Rectal smooth muscle tissue (tissue), 1 donor: ENCODE data around the gene CDH24.
A peak's percentile ranks its signal among the peaks of the same experiment; 100 is the strongest.

Source experiments
- H3K27ac ChIP-seq: one replicate; pipeline ENCODE4 v1.7.0; 2013; ENCODE audit warnings: low read depth, low read length, inconsistent platforms
- H3K27me3 ChIP-seq: one replicate; pipeline ENCODE4 v1.7.0; 2013; ENCODE audit warnings: low read length; ENCODE audit not compliant: control insufficient read depth, insufficient read depth
- H3K36me3 ChIP-seq: one replicate; pipeline ENCODE4 v1.7.0; 2013; ENCODE audit warnings: low read length; ENCODE audit not compliant: control insufficient read depth, insufficient read depth
- H3K4me1 ChIP-seq: one replicate; pipeline ENCODE4 v1.7.0; 2013; ENCODE audit warnings: low read length; ENCODE audit not compliant: control insufficient read depth, insufficient read depth
- H3K4me3 ChIP-seq: one replicate; pipeline ENCODE4 v1.7.0; 2013; ENCODE audit warnings: low read length
- H3K9ac ChIP-seq: one replicate; pipeline ENCODE4 v1.7.0; 2013; ENCODE audit warnings: low read length

Gene CDH24

GRCh38 chr14:23067847-23068788 is 10.8 kb upstream of the CDH24 start:
- Histone ChIP-seq H3K27ac (no peak overlapping the region), H3K27me3 (no peaks in the 10 kb centered on the region), H3K36me3 (peaks cover 46% of the 10 kb centered on the region), H3K4me1 (peaks cover 16% of the 10 kb centered on the region), H3K9ac (no peak overlapping the region), H3K4me3 (no peak overlapping the region)

GRCh38 chr14:23066855-23067744 is 9.8 kb upstream of the CDH24 start:
- peaks cover 53% of the 10 kb centered on the region for H3K36me3 ChIP-seq

GRCh38 chr14:23066368-23066767 is 9.0 kb upstream of the CDH24 start:
- Histone ChIP-seq H3K27me3 (no peaks in the 10 kb centered on the region), H3K4me3 (no peak overlapping the region), H3K27ac (no peak overlapping the region), H3K36me3 (peaks cover 56% of the 10 kb centered on the region), H3K9ac (no peak overlapping the region), H3K4me1 (peaks cover 11% of the 10 kb centered on the region)

More at GRCh38 chr14:23066855-23067744, 9.8 kb upstream of the CDH24 start:
- H3K9ac ChIP-seq, result no peak overlapping the region
- H3K4me1 ChIP-seq, result peaks cover 14% of the 10 kb centered on the region
- H3K27me3 ChIP-seq, result no peaks in the 10 kb centered on the region
- no peak overlapping the region for H3K27ac ChIP-seq
- no peak overlapping the region for H3K4me3 ChIP-seq

- H3K4me3 ChIP-seq, result no peak overlapping the region
- no peaks in the 10 kb centered on the region for H3K27me3 ChIP-seq
- H3K27ac ChIP-seq, result no peak overlapping the region
- peaks cover 72% of the 10 kb centered on the region for H3K36me3 ChIP-seq
- H3K4me1 ChIP-seq, result peaks cover 6% of the 10 kb centered on the region
- no peak overlapping the region for H3K9ac ChIP-seq
These were observed 6.3 kb upstream of the CDH24 start for GRCh38 chr14:23063601-23064000.

- H3K27me3 ChIP-seq, result no peaks in the 10 kb centered on the region
- H3K36me3 ChIP-seq, result peaks cover 57% of the 10 kb centered on the region
- peaks cover 6% of the 10 kb centered on the region for H3K4me1 ChIP-seq
- no peak overlapping the region for H3K27ac ChIP-seq
- no peak overlapping the region for H3K4me3 ChIP-seq
- no peak overlapping the region for H3K9ac ChIP-seq
These were observed 4.7 kb upstream of the CDH24 start for GRCh38 chr14:23062002-23062401.

- H3K9ac ChIP-seq, result no peak overlapping the region
- no peaks in the 10 kb centered on the region for H3K27me3 ChIP-seq
- H3K4me1 ChIP-seq, result peaks cover 6% of the 10 kb centered on the region
- no peak overlapping the region for H3K27ac ChIP-seq
- peaks cover 47% of the 10 kb centered on the region for H3K36me3 ChIP-seq
- no peak overlapping the region for H3K4me3 ChIP-seq
These were observed 3.4 kb upstream of the CDH24 start for GRCh38 chr14:23060536-23061260.

GRCh38 chr14:23058654-23059504 is 1.6 kb upstream of the CDH24 start:
- Histone ChIP-seq H3K27me3 (no peaks in the 10 kb centered on the region), H3K9ac (no peak overlapping the region), H3K4me1 (peaks cover 6% of the 10 kb centered on the region), H3K4me3 (no peak overlapping the region), H3K36me3 (peaks cover 38% of the 10 kb centered on the region), H3K27ac (no peak overlapping the region)

- Histone ChIP-seq H3K27me3 (no peaks in the 10 kb centered on the region), H3K36me3 (peaks cover 30% of the 10 kb centered on the region), H3K4me1 (peaks cover 6% of the 10 kb centered on the region), H3K4me3 (peak overlapping the region; percentile 80), H3K9ac (no peak overlapping the region), H3K27ac (peak overlapping the region; percentile 27)
These were observed 685 bp upstream of the CDH24 start for GRCh38 chr14:23057757-23058653.

- Histone ChIP-seq H3K9ac (no peak overlapping the region), H3K27me3 (no peaks in the 10 kb centered on the region), H3K36me3 (peaks cover 18% of the 10 kb centered on the region), H3K27ac (no peak overlapping the region), H3K4me1 (no peaks in the 10 kb centered on the region), H3K4me3 (peak overlapping the region; percentile 80)
These were observed 970 bp downstream of the CDH24 start for GRCh38 chr14:23056145-23056955.

GRCh38 chr14:23055621-23056144 is 1.6 kb downstream of the CDH24 start:
- Histone ChIP-seq H3K9ac (no peak overlapping the region), H3K36me3 (peaks cover 13% of the 10 kb centered on the region), H3K4me3 (no peak overlapping the region), H3K27me3 (no peaks in the 10 kb centered on the region), H3K27ac (no peak overlapping the region), H3K4me1 (no peaks in the 10 kb centered on the region)
